ENCODE data around the gene TCF15.

DNA sequence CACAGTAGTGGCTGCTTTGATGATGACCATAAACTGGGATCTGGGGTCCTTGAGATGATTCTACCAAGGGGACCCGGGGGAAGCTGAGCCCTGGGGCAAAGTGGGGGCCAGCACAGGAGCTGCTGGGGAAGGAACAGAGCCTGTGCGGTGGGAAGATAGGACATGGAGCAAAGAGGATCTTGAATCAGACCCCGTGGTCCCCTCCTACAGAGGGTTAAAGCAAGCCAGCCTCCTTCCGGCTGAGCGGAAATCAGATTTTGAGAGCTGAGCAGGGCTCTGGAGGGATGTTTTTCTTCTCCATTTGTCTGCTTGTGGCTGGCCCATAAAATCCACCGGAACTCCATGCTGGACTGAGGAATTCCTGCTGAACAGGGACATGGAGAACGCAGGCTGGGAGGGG lies 10.1 kb upstream of the TCF15 start:
- TF ChIP-seq, protein P1, sequence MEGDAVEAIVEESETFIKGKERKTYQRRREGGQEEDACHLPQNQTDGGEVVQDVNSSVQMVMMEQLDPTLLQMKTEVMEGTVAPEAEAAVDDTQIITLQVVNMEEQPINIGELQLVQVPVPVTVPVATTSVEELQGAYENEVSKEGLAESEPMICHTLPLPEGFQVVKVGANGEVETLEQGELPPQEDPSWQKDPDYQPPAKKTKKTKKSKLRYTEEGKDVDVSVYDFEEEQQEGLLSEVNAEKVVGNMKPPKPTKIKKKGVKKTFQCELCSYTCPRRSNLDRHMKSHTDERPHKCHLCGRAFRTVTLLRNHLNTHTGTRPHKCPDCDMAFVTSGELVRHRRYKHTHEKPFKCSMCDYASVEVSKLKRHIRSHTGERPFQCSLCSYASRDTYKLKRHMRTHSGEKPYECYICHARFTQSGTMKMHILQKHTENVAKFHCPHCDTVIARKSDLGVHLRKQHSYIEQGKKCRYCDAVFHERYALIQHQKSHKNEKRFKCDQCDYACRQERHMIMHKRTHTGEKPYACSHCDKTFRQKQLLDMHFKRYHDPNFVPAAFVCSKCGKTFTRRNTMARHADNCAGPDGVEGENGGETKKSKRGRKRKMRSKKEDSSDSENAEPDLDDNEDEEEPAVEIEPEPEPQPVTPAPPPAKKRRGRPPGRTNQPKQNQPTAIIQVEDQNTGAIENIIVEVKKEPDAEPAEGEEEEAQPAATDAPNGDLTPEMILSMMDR (IDR thresholded peaks at IDR 0.05), result no peak
- TF ChIP-seq POLR2A (IDR thresholded peaks at IDR 0.05; ENCODE audit: low read depth), result no peak
- no peak for TF ChIP-seq EP300 (IDR thresholded peaks at IDR 0.05)
- no peak for TF ChIP-seq POLR2AphosphoS5 (IDR thresholded peaks at IDR 0.05)

All from esophagus muscularis mucosa (tissue), 4 donors.